ENCODE results near the gene TNFRSF12A.

GRCh38 chr16:3050487-3050886 is 30.3 kb downstream of the TNFRSF12A start:
- no peak for TF ChIP-seq ZNF354C (tag by site-specific recombination; IDR thresholded peaks at IDR 0.05; ENCODE audit: borderline replicate concordance, low read depth)
- no peak for TF ChIP-seq ZNF26 (tag by site-specific recombination; IDR thresholded peaks at IDR 0.05)
- TF ChIP-seq CTCF (tag by site-specific recombination; IDR thresholded peaks at IDR 0.05): no peak
